GM12878 (cell line): Measurements from ENCODE around the gene BATF3. TPM values are rescaled to one million over a fixed set of nuclear protein-coding genes. Genes with fewer than 3 reads are reported as not detected.

Experiments used
- ATAC-seq: fragments of 200-7000 bp; cut with Tn5 transposase; 3 replicates; pipeline ENCODE4 v1.9.1; 2020; ENCODE audit warnings: mild to moderate bottlenecking, moderate library complexity
- BruUV-seq: library from RNA; stranded (reverse); fragments of 400-500 nt; replicated peaks from 2 replicates; lab custom pipeline; 2021; lab: Mats Ljungman, UMichigan
- CTCF ChIA-PET: fragments of 300-600 bp; sonication (Branson Sonifier 250); formaldehyde crosslinking; extraction: SDS; loops from one replicate; lab custom pipeline; 2021; ENCODE audit warnings: inconsistent platforms; lab: Yijun Ruan, JAX
- POLR2A ChIA-PET: fragments of 350-600 bp; formaldehyde crosslinking; extraction: SDS; loops from one replicate; lab custom pipeline; 2021; ENCODE audit warnings: inconsistent platforms; lab: Charles Lee
- RAD21 ChIA-PET: fragments of 300-600 bp; sonication (Branson Sonifier 250); formaldehyde crosslinking; loops from one replicate; lab custom pipeline; 2023; ENCODE audit warnings: antibody characterized with exemption; ENCODE audit not compliant: unreplicated experiment; lab: Charles Lee
- SMC1A ChIA-PET: fragments of 300-600 bp; sonication (Branson Sonifier 250); formaldehyde crosslinking; loops from one replicate; lab custom pipeline; 2023; ENCODE audit not compliant: unreplicated experiment, uncharacterized antibody; lab: Charles Lee
- DNase-seq: peaks from one replicate; pipeline ENCODE4 v3.0.0-alpha.2; 2011; ENCODE audit warnings: low read depth, low spot score
- FAIRE-seq: peaks from 3 replicates; lab custom pipeline; 2011; peaks lifted over from hg19 to GRCh38; lab: Jason Lieb, UNC
- H2AFZ ChIP-seq: 2 replicates; pipeline ENCODE4 v1.6.0; 2011; ENCODE audit warnings: low read depth, low read length, control low read depth; ENCODE audit not compliant: control insufficient read depth
- H3K27ac ChIP-seq: 2 replicates; pipeline ENCODE4 v1.5.1; 2011; ENCODE audit warnings: control low read depth; ENCODE audit not compliant: control insufficient read depth, insufficient read depth
- H3K27me3 ChIP-seq, 2 experiments: replicated peaks in 1 of 2; 2 replicates each; pipeline versions ENCODE4 v1.6.0 to v1.6.1; 2011; ENCODE audit warnings: low read length in 1 of 2; ENCODE audit not compliant: control insufficient read depth in 2 of 2, insufficient read depth in 2 of 2
- H3K36me3 ChIP-seq, 2 experiments: 2 replicates each; pipeline ENCODE4 v1.5.1; 2011; ENCODE audit warnings: low read length in 1 of 2; ENCODE audit not compliant: control insufficient read depth in 2 of 2, insufficient read depth in 2 of 2
- H3K4me1 ChIP-seq: 2 replicates; pipeline ENCODE4 v1.6.1; 2011; ENCODE audit warnings: mild to moderate bottlenecking, low read length, moderate library complexity, mixed read lengths; ENCODE audit not compliant: control insufficient read depth, insufficient read depth
- H3K4me2 ChIP-seq: 2 replicates; pipeline ENCODE4 v1.6.0; 2011; ENCODE audit warnings: control low read depth; ENCODE audit not compliant: control insufficient read depth, insufficient read depth
- H3K4me3 ChIP-seq: fragments of 200-600 bp; sonication (generic); 2 replicates; pipeline ENCODE4 v1.5.1; 2016
- H3K79me2 ChIP-seq: 2 replicates; pipeline ENCODE4 v1.6.0; 2011; ENCODE audit warnings: low read length; ENCODE audit not compliant: control insufficient read depth, insufficient read depth
- H3K9ac ChIP-seq: 2 replicates; pipeline ENCODE4 v1.8.0; 2011; ENCODE audit warnings: low read length, control low read depth, mixed read lengths; ENCODE audit not compliant: control insufficient read depth, insufficient read depth
- H3K9me3 ChIP-seq: replicated peaks from 3 replicates; pipeline ENCODE4 v1.5.1; 2011; ENCODE audit warnings: mild to moderate bottlenecking, low read length; ENCODE audit not compliant: control insufficient read depth, insufficient read depth
- H4K20me1 ChIP-seq: 2 replicates; pipeline ENCODE4 v1.6.0; 2011; ENCODE audit not compliant: control insufficient read depth, insufficient read depth
- BMI1 ChIP-seq: fragments of 450-650 bp; IDR thresholded peaks from 2 replicates; pipeline ENCODE4 v1.6.1; 2016; ENCODE audit warnings: mild to moderate bottlenecking, moderate library complexity, borderline replicate concordance
- CHD2 ChIP-seq: IDR thresholded peaks from 2 replicates; pipeline ENCODE4 v1.6.1; 2011; ENCODE audit warnings: low read depth, low read length, improper control_type of control experiment, borderline replicate concordance
- FOXM1 ChIP-seq: IDR thresholded peaks from 2 replicates; pipeline ENCODE4 v1.6.1; 2012; ENCODE audit warnings: low read depth, mild to moderate bottlenecking, inconsistent platforms, low read length, moderate library complexity
- MXI1 ChIP-seq: fragments of 150-350 bp; IDR thresholded peaks from 2 replicates; pipeline ENCODE4 v1.6.1; 2011; ENCODE audit warnings: low read depth, mild to moderate bottlenecking, inconsistent platforms, low read length, improper control_type of control experiment
- NFYA ChIP-seq: IDR thresholded peaks from 2 replicates; pipeline ENCODE4 v1.6.1; 2011; ENCODE audit warnings: low read depth, mild to moderate bottlenecking, low read length, improper control_type of control experiment, borderline replicate concordance
- PKNOX1 ChIP-seq: fragments of 450-650 bp; IDR thresholded peaks from 2 replicates; pipeline ENCODE4 v1.6.1; 2016; ENCODE audit warnings: mild to moderate bottlenecking
- POLR2A ChIP-seq: IDR thresholded peaks from 2 replicates; pipeline ENCODE4 v1.6.1; 2011; ENCODE audit warnings: low read depth, mild to moderate bottlenecking, low read length
- RB1 ChIP-seq: fragments of 450-650 bp; formaldehyde crosslinking; IDR thresholded peaks from 2 replicates; pipeline ENCODE4 v1.6.1; 2017; ENCODE audit warnings: mild to moderate bottlenecking, borderline replicate concordance
- SIN3A ChIP-seq: IDR thresholded peaks from 2 replicates; pipeline ENCODE4 v1.6.1; 2012; ENCODE audit warnings: low read depth, low read length, improper control_type of control experiment
- WRNIP1 ChIP-seq: IDR thresholded peaks from 2 replicates; pipeline ENCODE4 v1.6.1; 2011; ENCODE audit warnings: low read depth, low read length, improper control_type of control experiment, borderline replicate concordance
- ZBTB11 ChIP-seq: fragments of 450-650 bp; formaldehyde crosslinking; IDR thresholded peaks from 2 replicates; pipeline ENCODE4 v1.5.0; 2022; ENCODE audit warnings: mild to moderate bottlenecking, missing genetic modification characterization
- ZNF274 ChIP-seq: IDR thresholded peaks from one replicate; pipeline ENCODE4 v1.8.0; 2011; ENCODE audit not compliant: insufficient read length, insufficient read depth
- ZNF687 ChIP-seq: fragments of 450-650 bp; IDR thresholded peaks from 2 replicates; pipeline ENCODE4 v1.6.1; 2017; ENCODE audit warnings: mild to moderate bottlenecking, moderate library complexity
- WGBS: methylation state at CpG from one replicate; pipeline ENCODE4 v1.1.6; 2016; ENCODE audit warnings: low lambda C conversion rate; ENCODE audit not compliant: insufficient replicate concordance, insufficient coverage; ENCODE audit errors: missing lambda C conversion rate; 5-methylcytosine and 5-hydroxymethylcytosine counted together
- in situ Hi-C: fragments of 300-500 bp; cut with MboI; formaldehyde crosslinking; loops from 9 replicates; pipeline ENCODE4 v1.14.3; 2018; ENCODE audit warnings: mixed read lengths
- intact Hi-C: fragments of 100-400 bp; cut with micrococcal nuclease; formaldehyde crosslinking; loops from one replicate; pipeline ENCODE4 v1.14.2; 2022; ENCODE audit not compliant: unreplicated experiment
- polyA plus RNA-seq, 11 experiments: library from polyadenylated mRNA; depleted of rRNA in 4 of 11; unstranded in 6 of 11; stranded (reverse) in 5 of 11; fragments of >200 nt; fragmentation: Nextera tagmentation in 4 of 11; fragmentation: Illumina TruSeq in 1 of 11; extraction: Ambion mirVana in 4 of 11; extraction: Trizol in 1 of 11; gene quantifications; 1 replicate in 1 of 11; 2 replicates in 10 of 11; pipeline versions ENCODE4 v1.2.1 to v1.2.3, GENCODE V29; 2011 to 2016; ENCODE audit warnings: inconsistent platforms in 2 of 11, missing spikeins in 2 of 11, low read depth in 1 of 11
- total RNA-seq, 4 experiments: library from RNA; depleted of rRNA in 3 of 4; stranded (reverse); fragments of >200 nt in 3 of 4; fragmentation: Illumina TruSeq in 1 of 4; extraction: Trizol in 1 of 4; gene quantifications; 2 replicates each; pipeline versions ENCODE4 v1.2.1 to v1.2.3, GENCODE V29; 2013 to 2021
- TF ChIP-seq, protein P1 (sequence below): fragments of 450-650 bp; IDR thresholded peaks from 2 replicates; pipeline ENCODE4 v1.6.1; 2017; ENCODE audit warnings: borderline replicate concordance

The BATF3 gene
- total and polyA plus RNA-seq, 10 of the 15 experiments (the other 5 are each of a cell fraction or from before 2014, with no cell fraction given): 11.1 to 56.8 (median 30.8) TPM

DNA sequence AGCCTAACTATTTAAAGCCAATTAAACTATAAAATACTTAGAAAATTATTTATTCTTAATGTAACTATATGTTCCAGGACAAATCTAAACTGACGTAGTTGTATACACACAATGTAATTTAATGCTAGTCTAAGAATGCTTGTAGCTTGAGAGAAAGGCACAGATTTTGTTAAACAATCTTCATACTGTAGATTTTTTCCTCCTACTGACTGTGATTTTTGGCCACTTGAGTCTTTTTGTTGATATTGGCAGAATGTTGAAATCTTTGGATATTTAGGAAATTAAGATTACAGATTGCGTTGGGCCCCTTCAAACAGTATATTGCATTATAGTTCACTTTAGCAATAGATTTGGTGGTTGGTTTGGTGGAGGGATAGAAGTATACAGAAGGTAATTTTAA, 50.6 kb downstream of the BATF3 start (continued):
- TF ChIP-seq MXI1: no peak
- TF ChIP-seq, protein P1, sequence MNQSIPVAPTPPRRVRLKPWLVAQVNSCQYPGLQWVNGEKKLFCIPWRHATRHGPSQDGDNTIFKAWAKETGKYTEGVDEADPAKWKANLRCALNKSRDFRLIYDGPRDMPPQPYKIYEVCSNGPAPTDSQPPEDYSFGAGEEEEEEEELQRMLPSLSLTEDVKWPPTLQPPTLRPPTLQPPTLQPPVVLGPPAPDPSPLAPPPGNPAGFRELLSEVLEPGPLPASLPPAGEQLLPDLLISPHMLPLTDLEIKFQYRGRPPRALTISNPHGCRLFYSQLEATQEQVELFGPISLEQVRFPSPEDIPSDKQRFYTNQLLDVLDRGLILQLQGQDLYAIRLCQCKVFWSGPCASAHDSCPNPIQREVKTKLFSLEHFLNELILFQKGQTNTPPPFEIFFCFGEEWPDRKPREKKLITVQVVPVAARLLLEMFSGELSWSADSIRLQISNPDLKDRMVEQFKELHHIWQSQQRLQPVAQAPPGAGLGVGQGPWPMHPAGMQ: no peak

GRCh38 chr1:212648431-212648830, 51.2 kb downstream of the BATF3 start:
- ATAC-seq (no peak), DNase-seq (no peak), FAIRE-seq (no peak)
- BruUV-seq: no TSS peak
- Histone ChIP-seq H4K20me1 (no peaks in the 10 kb centered on the region), H3K4me2 (no peak overlapping the region), H3K4me1 (no peaks in the 10 kb centered on the region), H3K4me3 (no peak overlapping the region), H3K36me3 (no peaks in the 10 kb centered on the region), H3K27me3 (no peaks in the 10 kb centered on the region), H3K79me2 (no peaks in the 10 kb centered on the region), H3K9me3 (no peaks in the 10 kb centered on the region), H2AFZ (no peak overlapping the region), H3K9ac (no peak overlapping the region), H3K27ac (no peak overlapping the region)
- intact Hi-C loops (no loop called here), in situ Hi-C loops (no loop called here)
- CTCF ChIA-PET: interaction anchor here (1.1 kb wide), 1 partner anchor 16 kb away, joined by 4 read pairs; no protein-coding TSS in a partner anchor
- RAD21 ChIA-PET: no interaction called here
- SMC1A ChIA-PET: interaction anchor here (1.0 to 2.0 kb wide), 3 partner anchors 50 to 171 kb away, joined by 3 to 6 read pairs (median 3); no protein-coding TSS in a partner anchor
- WGBS: 34% methylated on average over 3 of the region's 3 CpGs
- POLR2A ChIA-PET: no interaction called here
- TF ChIP-seq BMI1 (no peak), PKNOX1 (no peak), SIN3A (no peak), RB1 (no peak), POLR2A (no peak), CHD2 (no peak), WRNIP1 (no peak), FOXM1 (no peak), ZBTB11 (CRISPR knock-in tag) (no peak), ZNF687 (no peak), NFYA (no peak), ZNF274 (no peak)
